ENCODE results near the gene ASIC1. TPM values are rescaled to one million over a fixed set of nuclear protein-coding genes. Genes with fewer than 3 reads are reported as not detected.

The ASIC1 gene
- total and polyA plus RNA-seq, 2 of the 13 experiments (the other 11 are each of a cell fraction or from before 2014, with no cell fraction given) = 0.44 to 1.5 TPM

GRCh38 chr12:50040657-50041056 lies 16.7 kb upstream of the ASIC1 start:
- Histone ChIP-seq H3K9ac (ENCODE audit: insufficient read depth, low read depth, low read length) (no peak overlapping the region), H3K79me2 (ENCODE audit: insufficient read depth, low read length) (no peaks in the 10 kb centered on the region), H3K4me1 (ENCODE audit: insufficient read depth, low read length) (peaks cover 10% of the 10 kb centered on the region; the same call in 1 of the 2 replicates), H2AFZ (ENCODE audit: low read length) (no peak overlapping the region), H3K36me3 (replicated peaks in 1 of 2; ENCODE audit: control insufficient read depth in 1 of 2, insufficient read depth in 2 of 2, low read length in 2 of 2) (no peaks in the 10 kb centered on the region), H3K4me2 (ENCODE audit: low read depth, low read length) (no peak overlapping the region), H3K9me3 (ENCODE audit: low read length) (no peaks in the 10 kb centered on the region), H4K20me1 (ENCODE audit: insufficient read depth, low read length) (no peaks in the 10 kb centered on the region), H3K4me3 (replicated peaks in 1 of 3; ENCODE audit: insufficient read depth in 1 of 3, low read depth in 2 of 3, low read length in 3 of 3) (no peak overlapping the region), H3K27ac (ENCODE audit: extremely low read length, insufficient read depth, low read length) (no peak overlapping the region), H3K27me3 (ENCODE audit: control insufficient read depth in 1 of 2, insufficient read depth in 2 of 2, low read length in 2 of 2) (peaks cover 7 to 27% of the 10 kb centered on the region in 2 experiments; a peak in 4 of 5 replicates)
- DNase-seq (ENCODE audit: low spot score) (no peak), FAIRE-seq (no peak), ATAC-seq (no peak)
- intact Hi-C loops (cut with micrococcal nuclease; ENCODE audit: unreplicated experiment) (no loop called here), in situ Hi-C loops (cut with HindIII; ENCODE audit: extremely low pct_ligation_motif_present, low pct_unique_long_range_greater_than_20kb) (no loop called here)
- ChIA-PET POLR2A (no interaction called here), CTCF (ENCODE audit: low intra/inter-chr PET ratio, low total read pairs) (interaction anchor here (0.6 kb wide), 1 partner anchor 14 kb away, joined by 3 read pairs; no protein-coding TSS in a partner anchor)
- no TSS peak for BruUV-seq (replicated peaks)
- WGBS (ENCODE audit: low lambda C conversion rate) = 3% methylated on average over 4 of the region's 4 CpGs
- no peak for TF ChIP-seq MZF1 (CRISPR knock-in tag; IDR thresholded peaks at IDR 0.05; ENCODE audit: borderline replicate concordance)
- no peak for TF ChIP-seq RFX3 (CRISPR knock-in tag; IDR thresholded peaks at IDR 0.05)
- TF ChIP-seq LCORL (IDR thresholded peaks at IDR 0.05) = no peak
- no peak for TF ChIP-seq LCORL (CRISPR knock-in tag; IDR thresholded peaks at IDR 0.05)

DNA sequence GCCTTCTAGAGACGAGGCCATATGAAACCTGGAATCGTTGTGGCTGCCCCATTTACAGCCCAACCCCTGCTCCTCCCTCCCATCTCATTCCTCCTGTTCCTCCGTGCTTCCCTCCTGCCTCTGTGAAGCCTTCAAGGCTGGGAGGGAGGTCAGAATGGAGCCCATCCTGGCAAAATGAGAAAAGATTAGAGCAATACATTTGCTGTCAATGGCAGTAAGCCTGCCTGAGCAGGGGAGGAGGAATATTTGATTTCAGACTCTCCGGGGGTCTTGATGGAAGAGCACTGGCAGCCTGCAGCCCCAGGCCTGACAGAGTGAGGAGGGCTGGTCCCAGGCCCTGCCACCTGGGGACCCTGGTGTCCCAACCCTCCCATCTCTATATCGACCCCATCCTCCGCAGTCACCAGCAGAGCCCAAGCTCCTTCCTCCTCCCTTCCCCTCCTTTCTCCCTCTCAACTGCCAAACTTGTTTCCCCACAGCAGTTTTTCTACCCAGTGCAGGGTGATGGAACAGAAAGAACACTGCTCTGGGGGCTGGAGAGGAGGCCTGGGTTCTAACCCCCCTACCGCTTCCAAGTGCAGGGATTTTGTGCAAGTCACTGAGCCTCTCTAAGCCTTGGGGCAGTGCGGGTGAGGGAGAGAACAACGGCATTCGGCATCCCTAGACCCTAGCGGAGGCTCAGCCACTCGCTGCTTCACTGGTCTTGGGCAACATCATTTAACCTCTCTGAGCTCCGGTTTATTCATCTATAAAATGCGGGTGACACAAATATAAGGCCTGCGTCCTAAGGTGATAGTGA lies 16.1 kb upstream of the ASIC1 start:
- Histone ChIP-seq H3K9ac (ENCODE audit: insufficient read depth, low read depth, low read length) (no peak overlapping the region), H3K4me2 (ENCODE audit: low read depth, low read length) (no peak overlapping the region), H3K79me2 (ENCODE audit: insufficient read depth, low read length) (no peaks in the 10 kb centered on the region), H2AFZ (ENCODE audit: low read length) (no peak overlapping the region), H3K9me3 (ENCODE audit: low read length) (no peaks in the 10 kb centered on the region), H3K4me3 (replicated peaks in 1 of 3; ENCODE audit: insufficient read depth in 1 of 3, low read depth in 2 of 3, low read length in 3 of 3) (no peak overlapping the region), H3K4me1 (ENCODE audit: insufficient read depth, low read length) (peaks cover 10% of the 10 kb centered on the region; the same call in 1 of the 2 replicates), H3K27ac (ENCODE audit: extremely low read length, insufficient read depth, low read length) (no peak overlapping the region), H4K20me1 (ENCODE audit: insufficient read depth, low read length) (no peaks in the 10 kb centered on the region), H3K36me3 (replicated peaks in 1 of 2; ENCODE audit: control insufficient read depth in 1 of 2, insufficient read depth in 2 of 2, low read length in 2 of 2) (no peaks in the 10 kb centered on the region), H3K27me3 (ENCODE audit: control insufficient read depth in 1 of 2, insufficient read depth in 2 of 2, low read length in 2 of 2) (peaks cover 5 to 27% of the 10 kb centered on the region in 2 experiments; a peak in 4 of 5 replicates)
- in situ Hi-C loops (cut with HindIII; ENCODE audit: extremely low pct_ligation_motif_present, low pct_unique_long_range_greater_than_20kb) = no loop called here
- DNase-seq (ENCODE audit: low spot score) (no peak), FAIRE-seq (no peak), ATAC-seq (no peak)
- CTCF ChIA-PET (ENCODE audit: low intra/inter-chr PET ratio, low total read pairs) = interaction anchor here (0.6 kb wide), 1 partner anchor 13 kb away, joined by 3 read pairs; no protein-coding TSS in a partner anchor
- 47% methylated on average over 15 of the region's 15 CpGs for WGBS (ENCODE audit: low lambda C conversion rate)
- BruUV-seq (replicated peaks) = no TSS peak
- intact Hi-C loops (cut with micrococcal nuclease; ENCODE audit: unreplicated experiment) = no loop called here
- POLR2A ChIA-PET = no interaction called here
- TF ChIP-seq, protein P1, sequence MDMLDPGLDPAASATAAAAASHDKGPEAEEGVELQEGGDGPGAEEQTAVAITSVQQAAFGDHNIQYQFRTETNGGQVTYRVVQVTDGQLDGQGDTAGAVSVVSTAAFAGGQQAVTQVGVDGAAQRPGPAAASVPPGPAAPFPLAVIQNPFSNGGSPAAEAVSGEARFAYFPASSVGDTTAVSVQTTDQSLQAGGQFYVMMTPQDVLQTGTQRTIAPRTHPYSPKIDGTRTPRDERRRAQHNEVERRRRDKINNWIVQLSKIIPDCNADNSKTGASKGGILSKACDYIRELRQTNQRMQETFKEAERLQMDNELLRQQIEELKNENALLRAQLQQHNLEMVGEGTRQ (IDR thresholded peaks at IDR 0.05; ENCODE audit: low read depth, low read length) = no peak
- TF ChIP-seq, protein P1 (CRISPR knock-in tag; IDR thresholded peaks at IDR 0.05; ENCODE audit: borderline replicate concordance) = no peak
- TF ChIP-seq GATAD2A (CRISPR knock-in tag; IDR thresholded peaks at IDR 0.05) = no peak
- TF ChIP-seq, protein P2, sequence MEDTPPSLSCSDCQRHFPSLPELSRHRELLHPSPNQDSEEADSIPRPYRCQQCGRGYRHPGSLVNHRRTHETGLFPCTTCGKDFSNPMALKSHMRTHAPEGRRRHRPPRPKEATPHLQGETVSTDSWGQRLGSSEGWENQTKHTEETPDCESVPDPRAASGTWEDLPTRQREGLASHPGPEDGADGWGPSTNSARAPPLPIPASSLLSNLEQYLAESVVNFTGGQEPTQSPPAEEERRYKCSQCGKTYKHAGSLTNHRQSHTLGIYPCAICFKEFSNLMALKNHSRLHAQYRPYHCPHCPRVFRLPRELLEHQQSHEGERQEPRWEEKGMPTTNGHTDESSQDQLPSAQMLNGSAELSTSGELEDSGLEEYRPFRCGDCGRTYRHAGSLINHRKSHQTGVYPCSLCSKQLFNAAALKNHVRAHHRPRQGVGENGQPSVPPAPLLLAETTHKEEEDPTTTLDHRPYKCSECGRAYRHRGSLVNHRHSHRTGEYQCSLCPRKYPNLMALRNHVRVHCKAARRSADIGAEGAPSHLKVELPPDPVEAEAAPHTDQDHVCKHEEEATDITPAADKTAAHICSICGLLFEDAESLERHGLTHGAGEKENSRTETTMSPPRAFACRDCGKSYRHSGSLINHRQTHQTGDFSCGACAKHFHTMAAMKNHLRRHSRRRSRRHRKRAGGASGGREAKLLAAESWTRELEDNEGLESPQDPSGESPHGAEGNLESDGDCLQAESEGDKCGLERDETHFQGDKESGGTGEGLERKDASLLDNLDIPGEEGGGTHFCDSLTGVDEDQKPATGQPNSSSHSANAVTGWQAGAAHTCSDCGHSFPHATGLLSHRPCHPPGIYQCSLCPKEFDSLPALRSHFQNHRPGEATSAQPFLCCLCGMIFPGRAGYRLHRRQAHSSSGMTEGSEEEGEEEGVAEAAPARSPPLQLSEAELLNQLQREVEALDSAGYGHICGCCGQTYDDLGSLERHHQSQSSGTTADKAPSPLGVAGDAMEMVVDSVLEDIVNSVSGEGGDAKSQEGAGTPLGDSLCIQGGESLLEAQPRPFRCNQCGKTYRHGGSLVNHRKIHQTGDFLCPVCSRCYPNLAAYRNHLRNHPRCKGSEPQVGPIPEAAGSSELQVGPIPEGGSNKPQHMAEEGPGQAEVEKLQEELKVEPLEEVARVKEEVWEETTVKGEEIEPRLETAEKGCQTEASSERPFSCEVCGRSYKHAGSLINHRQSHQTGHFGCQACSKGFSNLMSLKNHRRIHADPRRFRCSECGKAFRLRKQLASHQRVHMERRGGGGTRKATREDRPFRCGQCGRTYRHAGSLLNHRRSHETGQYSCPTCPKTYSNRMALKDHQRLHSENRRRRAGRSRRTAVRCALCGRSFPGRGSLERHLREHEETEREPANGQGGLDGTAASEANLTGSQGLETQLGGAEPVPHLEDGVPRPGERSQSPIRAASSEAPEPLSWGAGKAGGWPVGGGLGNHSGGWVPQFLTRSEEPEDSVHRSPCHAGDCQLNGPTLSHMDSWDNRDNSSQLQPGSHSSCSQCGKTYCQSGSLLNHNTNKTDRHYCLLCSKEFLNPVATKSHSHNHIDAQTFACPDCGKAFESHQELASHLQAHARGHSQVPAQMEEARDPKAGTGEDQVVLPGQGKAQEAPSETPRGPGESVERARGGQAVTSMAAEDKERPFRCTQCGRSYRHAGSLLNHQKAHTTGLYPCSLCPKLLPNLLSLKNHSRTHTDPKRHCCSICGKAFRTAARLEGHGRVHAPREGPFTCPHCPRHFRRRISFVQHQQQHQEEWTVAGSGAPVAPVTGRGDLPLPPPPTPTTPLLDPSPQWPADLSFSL (CRISPR knock-in tag; IDR thresholded peaks at IDR 0.05) = no peak

Measured in HepG2 (cell line).